Measurements from ENCODE around the gene NYNRIN.

- TF ChIP-seq JUND (IDR thresholded peaks at IDR 0.05) (no peak), CTCF (IDR thresholded peaks at IDR 0.05 in 2 of 3, conservative IDR thresholded peaks at IDR 0.05 in 1 of 3; ENCODE audit: borderline replicate concordance in 1 of 3, insufficient read depth in 1 of 3, low read depth in 2 of 3, low read length in 2 of 3) (peak in 2 of 3 experiments; percentile 20 to 42; a peak in 3 of 6 replicates), POLR2A (IDR thresholded peaks at IDR 0.05; ENCODE audit: borderline replicate concordance, extremely low read depth, insufficient read depth, insufficient read length) (no peak), MAX (IDR thresholded peaks at IDR 0.05) (no peak), EZH2 (IDR thresholded peaks at IDR 0.05) (no peak), ZBTB33 (IDR thresholded peaks at IDR 0.05; ENCODE audit: extremely low read depth, insufficient replicate concordance, low read length) (no peak), POLR2AphosphoS5 (IDR thresholded peaks at IDR 0.05; ENCODE audit: low read depth, low read length) (no peak), ELF1 (IDR thresholded peaks at IDR 0.05; ENCODE audit: borderline replicate concordance, low read depth) (no peak), RAD21 (IDR thresholded peaks at IDR 0.05; ENCODE audit: low read depth) (peak; percentile 24; the same call in 1 of the 2 replicates), SRF (IDR thresholded peaks at IDR 0.05; ENCODE audit: low read depth) (no peak), REST (IDR thresholded peaks at IDR 0.05; ENCODE audit: low read depth) (no peak), YY1 (IDR thresholded peaks at IDR 0.05; ENCODE audit: extremely low read depth, insufficient replicate concordance, low read depth, low read length) (no peak), SP1 (IDR thresholded peaks at IDR 0.05; ENCODE audit: low read depth) (no peak)
Observed at GRCh38 chr14:24394275-24394674, 4.5 kb upstream of the NYNRIN start.

All from HCT116 (cell line).